LNCaP clone FGC (cell line): ENCODE measurements around the gene SSC5D.

Source experiments
- DNase-seq: peaks from one replicate; pipeline ENCODE4 v3.0.0-alpha.2; 2011; ENCODE audit warnings: low read depth
- H3K4me3 ChIP-seq: 2 replicates; pipeline ENCODE4 v1.5.1; 2011; ENCODE audit warnings: mild to moderate bottlenecking, low read depth, low read length, control low read depth
- CTCF ChIP-seq: IDR thresholded peaks from 2 replicates; pipeline ENCODE4 v1.5.1; 2012; ENCODE audit warnings: mild to moderate bottlenecking; ENCODE audit not compliant: control insufficient read depth, insufficient read depth; ENCODE audit errors: extremely low read depth

The SSC5D gene

GRCh38 chr19:55554302-55554701 lies 66.1 kb downstream of the SSC5D start:
- H3K4me3 ChIP-seq: no peak overlapping the region
- no peak for TF ChIP-seq CTCF
- no peak for DNase-seq

GRCh38 chr19:55554741-55555152 lies 66.5 kb downstream of the SSC5D start:
- no peak overlapping the region for H3K4me3 ChIP-seq
- TF ChIP-seq CTCF: no peak
- no peak for DNase-seq

- TF ChIP-seq CTCF: no peak
- no peak for DNase-seq
- H3K4me3 ChIP-seq: no peak overlapping the region
Measured at GRCh38 chr19:55559684-55560083, 71.4 kb downstream of the SSC5D start.

- DNase-seq: no peak
- TF ChIP-seq CTCF: no peak
- H3K4me3 ChIP-seq: no peak overlapping the region
Measured at GRCh38 chr19:55563261-55563690, 75.0 kb downstream of the SSC5D start.

GRCh38 chr19:55566823-55567222 lies 78.6 kb downstream of the SSC5D start:
- no peak for TF ChIP-seq CTCF
- no peak overlapping the region for H3K4me3 ChIP-seq
- no peak for DNase-seq

- DNase-seq: no peak
- no peak for TF ChIP-seq CTCF
- no peak overlapping the region for H3K4me3 ChIP-seq
Measured at GRCh38 chr19:55567708-55568328, 79.6 kb downstream of the SSC5D start.
